ENCODE measurements around the gene MAPK14. TPM values are rescaled to one million over a fixed set of nuclear protein-coding genes. Genes with fewer than 3 reads are reported as not detected.

Gene MAPK14
- total and polyA plus RNA-seq, 10 of the 15 experiments (the other 5 are each of a cell fraction or from before 2014, with no cell fraction given) = 12.5 to 59.5 (median 43.0) TPM

GRCh38 chr6:36027501-36028087 lies at the start of gene MAPK14 (continued):
- TF ChIP-seq ZBTB4 (CRISPR knock-in tag; IDR thresholded peaks at IDR 0.05) (no peak), NRF1 (conservative IDR thresholded peaks at IDR 0.05; ENCODE audit: low read depth, low read length) (no peak), ZNF592 (IDR thresholded peaks at IDR 0.05) (no peak), SMARCA5 (IDR thresholded peaks at IDR 0.05) (peak; percentile 78), CHD1 (IDR thresholded peaks at IDR 0.05; ENCODE audit: low read depth, low read length) (peak; percentile 47; the same call in 1 of the 2 replicates), RAD51 (IDR thresholded peaks at IDR 0.05) (no peak), RFX5 (IDR thresholded peaks at IDR 0.05; ENCODE audit: low read depth, low read length) (no peak), CBX3 (IDR thresholded peaks at IDR 0.05; ENCODE audit: borderline replicate concordance, low read depth) (no peak), MLLT1 (IDR thresholded peaks at IDR 0.05) (0 out of 2 replicates have a peak, but pooled peaks have one; percentile 9), ELK1 (IDR thresholded peaks at IDR 0.05; ENCODE audit: low read depth, low read length) (no peak), ZNF207 (IDR thresholded peaks at IDR 0.05; ENCODE audit: borderline replicate concordance) (peak; percentile 89), FOXK2 (IDR thresholded peaks at IDR 0.05) (peak; percentile 12; the same call in 1 of the 2 replicates), ASH2L (IDR thresholded peaks at IDR 0.05; ENCODE audit: borderline replicate concordance, low read depth) (peak; percentile 93; the same call in 1 of the 2 replicates), SMC3 (IDR thresholded peaks at IDR 0.05; ENCODE audit: borderline replicate concordance, low read length) (peak; percentile 97), CREM (IDR thresholded peaks at IDR 0.05; ENCODE audit: low read depth) (no peak; the same call in 1 of the 2 replicates), USF2 (IDR thresholded peaks at IDR 0.05; ENCODE audit: borderline replicate concordance, low read depth, low read length) (no peak)
